ENCODE results near the gene TUSC2.

TUSC2 gene

DNA sequence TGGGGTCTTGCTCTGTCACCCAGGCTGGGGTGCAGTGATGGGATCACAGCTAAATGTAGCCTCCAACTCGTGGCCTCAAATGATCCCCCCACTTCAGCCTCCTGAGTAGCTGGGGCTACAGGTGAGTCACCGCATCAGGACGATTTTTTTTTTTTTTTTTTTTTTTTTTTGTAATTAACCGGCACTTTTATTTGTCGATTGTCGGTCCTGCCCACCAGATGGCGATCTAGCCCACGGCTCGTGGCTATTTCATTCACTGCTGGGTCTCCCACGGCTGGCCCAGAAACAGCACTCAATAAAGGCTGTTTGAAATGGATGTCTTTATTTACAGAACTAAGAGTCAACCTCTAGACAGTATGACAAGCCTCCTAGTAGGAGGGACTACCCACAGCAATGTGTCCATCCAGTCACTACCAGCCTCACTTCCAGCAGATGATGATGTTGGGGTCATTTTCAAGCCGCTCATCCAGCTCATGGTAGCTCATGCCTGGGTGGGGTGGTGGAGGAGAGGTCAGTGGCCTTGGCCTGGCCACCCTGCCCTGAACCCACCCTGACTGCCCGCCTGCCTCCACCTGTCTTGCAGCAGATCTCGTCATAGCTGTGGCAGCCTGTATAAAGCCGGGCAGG is 19.3 kb upstream of the TUSC2 start:
- no peak overlapping the region for H3K4me3 ChIP-seq (ENCODE audit: low read depth, low read length)
- TF ChIP-seq, protein P1, sequence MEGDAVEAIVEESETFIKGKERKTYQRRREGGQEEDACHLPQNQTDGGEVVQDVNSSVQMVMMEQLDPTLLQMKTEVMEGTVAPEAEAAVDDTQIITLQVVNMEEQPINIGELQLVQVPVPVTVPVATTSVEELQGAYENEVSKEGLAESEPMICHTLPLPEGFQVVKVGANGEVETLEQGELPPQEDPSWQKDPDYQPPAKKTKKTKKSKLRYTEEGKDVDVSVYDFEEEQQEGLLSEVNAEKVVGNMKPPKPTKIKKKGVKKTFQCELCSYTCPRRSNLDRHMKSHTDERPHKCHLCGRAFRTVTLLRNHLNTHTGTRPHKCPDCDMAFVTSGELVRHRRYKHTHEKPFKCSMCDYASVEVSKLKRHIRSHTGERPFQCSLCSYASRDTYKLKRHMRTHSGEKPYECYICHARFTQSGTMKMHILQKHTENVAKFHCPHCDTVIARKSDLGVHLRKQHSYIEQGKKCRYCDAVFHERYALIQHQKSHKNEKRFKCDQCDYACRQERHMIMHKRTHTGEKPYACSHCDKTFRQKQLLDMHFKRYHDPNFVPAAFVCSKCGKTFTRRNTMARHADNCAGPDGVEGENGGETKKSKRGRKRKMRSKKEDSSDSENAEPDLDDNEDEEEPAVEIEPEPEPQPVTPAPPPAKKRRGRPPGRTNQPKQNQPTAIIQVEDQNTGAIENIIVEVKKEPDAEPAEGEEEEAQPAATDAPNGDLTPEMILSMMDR (IDR thresholded peaks at IDR 0.05; ENCODE audit: borderline replicate concordance, insufficient read depth, low read depth, low read length) = peak; percentile 50; the same call in 1 of the 2 replicates

DNA sequence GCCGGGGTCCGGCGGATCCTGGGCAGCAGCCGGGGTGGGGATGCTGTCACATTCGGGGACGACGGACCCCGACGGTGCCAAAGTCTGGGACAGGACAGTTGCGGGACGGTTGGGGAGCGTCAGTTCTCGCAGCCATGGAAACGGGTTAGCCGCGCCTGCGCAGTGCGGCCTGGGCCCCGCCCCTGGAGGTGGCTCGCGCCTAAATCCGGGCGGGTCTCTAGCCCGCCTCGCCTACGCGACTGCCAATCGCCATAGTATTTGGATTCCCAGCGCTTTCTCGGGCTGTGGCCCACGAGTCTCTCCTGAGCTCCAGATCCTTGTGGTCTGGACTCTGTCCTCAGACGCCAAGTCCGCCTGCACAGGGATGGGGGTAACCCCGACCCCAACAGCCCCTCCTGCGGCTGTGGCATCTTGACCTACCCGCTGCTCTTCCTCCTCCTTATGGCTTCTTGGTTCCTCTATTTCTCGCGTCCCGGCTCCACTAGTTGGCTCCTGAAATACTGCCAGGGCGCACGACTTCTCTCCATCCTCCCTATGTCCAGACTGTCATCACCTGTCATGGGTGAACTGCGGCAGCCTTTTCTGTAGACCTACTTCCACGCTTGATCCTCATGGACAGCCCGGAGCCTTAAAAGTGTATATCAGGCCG is 17.7 kb upstream of the TUSC2 start, which contains the start of gene ZMYND10:
ZMYND10 (minus strand) TSS at position 147 of the 649 bp plus-strand sequence. CDS start 153 bp downstream, outside the sequence.
- TF ChIP-seq, protein P1 (IDR thresholded peaks at IDR 0.05; ENCODE audit: borderline replicate concordance, insufficient read depth, low read depth, low read length) = 0 out of 2 replicates have a peak, but pooled peaks have one; percentile 3
- H3K4me3 ChIP-seq (ENCODE audit: low read depth, low read length) = peak within 1 kb of the TSS; percentile 27

DNA sequence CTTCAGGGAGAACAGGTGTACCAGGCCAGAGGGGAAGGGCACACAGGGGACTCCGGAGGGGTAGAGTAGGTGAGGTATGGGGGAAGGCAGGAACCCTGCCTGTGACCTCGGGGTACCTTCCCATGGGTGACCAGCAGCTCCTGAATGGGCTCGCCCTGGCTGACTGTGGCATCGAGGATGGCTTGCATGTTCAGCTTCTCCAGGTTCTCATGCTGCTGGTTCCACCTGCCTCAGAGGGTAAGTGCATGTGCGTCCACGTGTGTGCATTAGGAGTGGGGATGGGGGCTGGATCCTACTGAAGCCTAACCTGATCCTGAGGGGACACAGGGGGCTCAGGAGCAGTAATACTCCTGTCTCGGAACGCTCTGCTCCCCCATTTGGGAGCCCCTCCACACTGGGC is 17.0 kb upstream of the TUSC2 start:
- TF ChIP-seq, protein P1 (IDR thresholded peaks at IDR 0.05; ENCODE audit: borderline replicate concordance, insufficient read depth, low read depth, low read length) = no peak
- H3K4me3 ChIP-seq (ENCODE audit: low read depth, low read length) = no peak overlapping the region

DNA sequence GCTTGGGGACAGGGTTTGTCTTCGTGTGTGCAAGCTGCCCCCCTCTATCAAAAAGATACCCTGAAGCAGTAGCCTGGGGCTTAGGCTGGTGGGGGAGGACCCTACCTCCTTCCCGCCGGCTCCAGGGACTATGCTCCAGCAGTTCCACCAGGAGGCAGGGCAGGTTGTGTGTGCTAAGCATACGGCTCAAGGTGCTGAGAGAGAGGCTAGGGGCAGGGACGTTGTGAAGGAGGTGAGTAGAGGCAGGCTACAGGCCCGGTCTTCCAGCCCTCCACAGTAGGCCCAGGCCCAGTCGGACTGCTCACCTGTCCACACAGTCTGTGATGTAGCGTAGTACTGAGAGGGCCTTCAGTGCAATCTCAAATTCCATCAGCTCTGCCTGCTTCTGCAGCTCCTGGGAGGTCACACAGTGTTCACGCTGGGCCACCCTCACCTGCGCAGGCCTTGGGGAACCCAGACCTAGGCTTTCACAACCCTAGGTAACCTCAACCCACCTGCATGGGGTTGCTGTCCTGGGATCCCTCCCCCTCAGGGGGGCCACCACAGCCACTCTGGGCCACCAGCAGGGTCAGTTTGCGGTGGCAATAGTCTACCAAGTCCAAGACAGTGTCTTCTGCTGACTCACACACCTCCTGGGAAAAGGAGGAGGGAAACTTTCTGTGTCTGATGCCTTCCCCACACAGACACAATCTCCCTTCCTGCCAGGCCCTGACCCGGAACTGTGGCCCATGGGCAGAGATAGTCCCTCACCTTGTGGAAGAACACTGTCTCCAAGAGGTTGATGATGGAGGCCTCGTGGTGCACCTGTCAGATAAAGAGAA is 15.0 kb upstream of the TUSC2 start:
- no peak overlapping the region for H3K4me3 ChIP-seq (ENCODE audit: low read depth, low read length)
- TF ChIP-seq, protein P1 (IDR thresholded peaks at IDR 0.05; ENCODE audit: borderline replicate concordance, insufficient read depth, low read depth, low read length) = no peak

DNA sequence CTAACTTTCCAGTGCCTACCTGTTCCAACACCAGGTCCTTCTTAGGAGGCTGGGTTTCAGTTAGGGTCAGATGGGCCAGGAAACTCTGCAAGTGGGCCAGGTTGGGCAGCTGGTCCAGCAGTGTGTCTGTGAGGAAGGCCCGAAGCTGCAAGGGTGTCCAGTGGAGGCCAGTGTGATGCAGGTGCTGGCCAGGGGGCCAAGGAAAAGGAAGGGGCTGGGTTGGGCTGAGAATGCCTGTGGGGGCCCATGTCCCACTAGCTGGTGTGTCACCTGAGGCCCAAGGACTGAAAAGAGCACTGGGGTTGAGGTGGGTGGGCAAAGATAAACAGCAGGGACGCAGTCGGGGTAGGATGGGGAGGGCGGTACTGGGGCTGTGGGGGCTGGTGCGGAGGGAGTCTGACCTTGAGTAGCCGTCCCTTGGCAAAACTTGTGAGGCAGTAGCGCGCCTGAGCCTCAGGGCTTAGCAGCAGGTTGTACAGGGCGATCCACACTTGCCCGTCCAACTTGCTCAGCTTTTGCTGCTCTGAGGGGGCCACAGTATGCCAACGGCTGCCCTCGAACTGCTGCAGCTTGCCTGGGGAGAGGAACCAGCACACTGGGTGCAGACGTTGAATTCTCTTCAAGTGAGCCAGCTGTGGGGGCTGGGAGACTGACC is 14.1 kb upstream of the TUSC2 start:
- H3K4me3 ChIP-seq (ENCODE audit: low read depth, low read length) = no peak overlapping the region
- TF ChIP-seq, protein P1 (IDR thresholded peaks at IDR 0.05; ENCODE audit: borderline replicate concordance, insufficient read depth, low read depth, low read length) = no peak

DNA sequence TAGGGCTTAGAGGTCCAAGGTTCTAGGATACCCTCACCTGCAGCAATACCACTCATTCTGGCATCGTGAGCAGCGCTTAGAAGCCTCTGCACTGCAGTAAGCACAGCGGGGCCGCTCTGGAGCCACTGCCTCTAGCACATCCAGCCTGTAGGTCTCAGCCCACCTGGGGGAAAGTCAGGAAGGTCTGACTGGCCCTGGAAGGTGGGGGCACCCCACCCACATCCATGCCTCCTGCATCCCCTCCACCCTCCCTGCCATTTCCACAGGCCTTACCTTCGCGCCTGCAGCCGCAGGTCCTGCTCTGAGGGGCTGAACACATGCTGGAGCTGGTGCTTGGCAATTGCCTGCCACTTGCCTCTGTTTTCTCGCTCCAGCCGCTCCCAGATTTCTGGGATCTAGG is 13.5 kb upstream of the TUSC2 start:
- TF ChIP-seq, protein P1 (IDR thresholded peaks at IDR 0.05; ENCODE audit: borderline replicate concordance, insufficient read depth, low read depth, low read length) = no peak
- peak overlapping the region; percentile 95 for H3K4me3 ChIP-seq (ENCODE audit: low read depth, low read length)

Data from GM12875 (cell line).